ENCODE measurements around the gene C1QTNF4. TPM values are rescaled to one million over a fixed set of nuclear protein-coding genes. Genes with fewer than 3 reads are reported as not detected.
"Not testable (repeated sequence)": the region's sequence is repeated elsewhere in the genome, so short reads cannot be mapped to it uniquely, and the experiment has no call there.

C1QTNF4 gene
- total RNA-seq, result 5.0 TPM

DNA sequence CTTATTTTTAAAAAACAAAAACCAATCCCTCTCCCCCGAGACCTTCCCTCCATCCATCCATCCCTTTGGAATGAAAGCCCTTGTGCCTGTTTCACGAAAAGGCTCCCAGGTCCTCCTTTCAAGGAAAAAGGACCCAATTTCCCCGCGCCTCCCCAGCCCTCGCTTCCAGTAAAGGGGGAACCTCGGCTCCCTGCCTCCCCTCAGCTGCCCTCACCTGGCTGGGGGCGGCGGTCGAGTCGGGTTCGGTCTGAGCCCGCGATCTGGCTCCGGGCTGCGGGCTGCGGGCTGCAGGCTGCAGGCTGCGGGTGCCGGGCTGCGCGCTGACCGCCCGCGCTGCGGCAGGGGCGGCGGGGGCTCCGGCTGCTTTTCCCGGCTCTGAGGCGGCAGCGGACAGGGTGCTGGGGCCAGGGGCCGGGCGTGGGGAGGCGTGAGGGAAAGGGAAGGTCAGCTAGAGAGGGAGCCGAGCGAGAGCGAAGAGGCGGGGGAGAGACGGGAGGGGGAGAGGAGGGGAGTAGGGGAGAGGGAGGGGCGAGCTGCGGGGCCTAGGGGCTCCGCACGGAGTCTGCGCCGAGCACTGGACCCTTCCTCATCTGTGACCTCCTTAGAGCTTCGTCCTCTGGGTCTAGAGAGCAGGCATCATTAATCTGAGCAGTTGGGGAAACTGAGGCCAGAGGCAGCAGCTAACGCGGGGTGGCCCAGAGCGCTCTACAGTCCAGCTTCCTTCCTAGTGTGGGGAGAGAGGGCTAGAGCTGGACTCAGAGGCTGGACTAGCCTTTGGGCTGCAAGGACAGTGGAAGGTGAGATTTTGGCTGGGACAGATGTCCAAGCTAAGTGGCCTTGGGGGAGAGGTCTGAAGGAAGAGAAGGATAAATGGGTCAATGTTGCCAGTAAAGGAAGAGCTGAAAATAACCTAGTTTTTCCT is at the start of gene C1QTNF4:
Gene C1QTNF4, minus strand, starts transcription at position 478 of the 922 bp plus-strand sequence. CDS start 3,601 bp downstream, outside the sequence.
- intact Hi-C loops (cut with DNase I), result loop anchor here (5.0 kb wide), 1 partner anchor 1437 kb away; no protein-coding TSS in a partner anchor
- ATAC-seq (no peak), DNase-seq (ENCODE audit: low spot score) (no peak)

DNA sequence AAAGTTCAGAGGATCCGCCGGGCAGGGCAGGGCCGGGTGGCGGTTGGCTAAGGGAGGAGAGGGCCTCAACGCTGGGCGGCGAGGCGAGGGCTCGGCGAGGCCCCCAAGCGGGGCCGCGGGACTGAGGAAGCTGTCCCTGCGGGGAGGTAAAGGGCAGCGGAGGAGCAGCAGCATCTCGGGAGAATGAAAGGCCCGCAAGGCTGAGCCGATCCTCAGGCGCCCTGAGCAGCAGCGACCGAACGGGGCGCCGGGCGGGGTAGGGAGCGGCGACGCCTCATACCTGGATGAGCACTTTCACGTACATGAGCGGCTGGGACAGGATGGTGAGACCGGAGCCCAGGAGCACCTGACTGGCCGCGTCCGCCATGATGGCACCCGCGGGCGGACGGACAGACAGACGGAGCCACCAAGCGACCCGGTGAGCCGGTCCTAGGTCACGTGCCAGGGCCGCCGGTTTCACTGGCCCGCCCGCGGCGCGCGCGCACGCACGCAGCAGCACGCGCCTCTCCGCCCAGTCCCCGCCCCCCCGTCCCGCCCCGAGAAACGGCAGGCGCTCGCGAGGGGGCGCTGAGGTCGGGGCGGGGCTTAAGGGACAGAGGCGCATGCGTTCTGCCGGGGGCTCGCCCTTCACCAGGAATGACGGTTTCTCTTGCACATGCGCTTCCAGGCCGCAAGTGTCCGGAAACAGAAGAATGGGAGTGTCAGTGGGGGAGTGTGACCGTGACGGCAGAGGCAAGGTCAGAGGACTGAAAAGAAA is 48.1 kb upstream of the C1QTNF4 start, which contains the start of gene MTCH2:
Gene MTCH2, minus strand, starts transcription at position 461 of the 757 bp plus-strand sequence. Its CDS starts 94 bp downstream, at position 367.
- ATAC-seq (peak; percentile 98), DNase-seq (ENCODE audit: low spot score) (peak; percentile 98)
- intact Hi-C loops (cut with DNase I), result no loop called here

DNA sequence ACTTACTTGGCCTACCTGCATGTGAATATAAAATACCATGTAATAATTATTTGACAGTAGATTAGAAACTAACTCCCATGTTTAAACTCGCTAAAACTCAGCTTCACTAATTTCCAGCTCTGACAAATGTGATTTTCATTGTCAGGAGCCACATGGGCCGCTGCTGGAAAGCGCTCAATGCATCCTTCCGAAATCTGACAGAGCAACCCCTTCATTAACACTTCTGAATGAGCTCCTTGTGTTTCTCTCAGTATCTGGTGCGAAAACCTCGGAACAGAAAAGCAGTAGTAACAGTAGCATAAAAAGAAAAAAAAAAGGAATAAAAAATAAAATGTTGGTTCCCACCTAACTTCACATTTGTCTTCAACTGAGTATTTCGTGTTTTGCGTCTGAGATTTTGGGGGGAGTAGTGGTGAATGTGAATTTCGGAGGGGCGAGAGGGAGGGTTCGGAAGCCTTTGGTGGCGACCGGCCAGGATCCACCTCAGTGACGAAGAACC is 47.4 kb upstream of the C1QTNF4 start:
- intact Hi-C loops (cut with DNase I), result no loop called here
- DNase-seq (ENCODE audit: low spot score) (no peak), ATAC-seq (no peak)

DNA sequence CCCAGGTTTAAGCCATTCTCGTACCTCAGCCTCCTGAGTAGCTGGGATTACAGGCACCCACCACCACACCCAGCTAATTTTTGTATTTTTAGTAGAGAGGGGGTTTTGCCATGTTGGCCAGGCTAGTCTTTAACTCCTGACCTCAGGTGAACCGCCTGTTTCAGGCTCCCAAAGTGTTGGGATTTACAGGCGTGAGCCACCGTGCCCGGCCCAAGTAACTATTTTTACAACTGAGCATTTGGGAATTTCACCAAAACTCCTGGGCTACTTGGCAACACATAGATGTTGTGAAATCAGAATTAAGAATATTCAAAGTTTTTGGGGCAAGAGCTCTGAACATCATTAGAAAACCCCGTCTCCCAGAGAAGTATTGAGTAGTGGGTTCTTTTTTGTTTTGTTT is 46.3 kb upstream of the C1QTNF4 start:
- intact Hi-C loops (cut with DNase I); DNase-seq (ENCODE audit: low spot score); ATAC-seq: not testable (repeated sequence)

DNA sequence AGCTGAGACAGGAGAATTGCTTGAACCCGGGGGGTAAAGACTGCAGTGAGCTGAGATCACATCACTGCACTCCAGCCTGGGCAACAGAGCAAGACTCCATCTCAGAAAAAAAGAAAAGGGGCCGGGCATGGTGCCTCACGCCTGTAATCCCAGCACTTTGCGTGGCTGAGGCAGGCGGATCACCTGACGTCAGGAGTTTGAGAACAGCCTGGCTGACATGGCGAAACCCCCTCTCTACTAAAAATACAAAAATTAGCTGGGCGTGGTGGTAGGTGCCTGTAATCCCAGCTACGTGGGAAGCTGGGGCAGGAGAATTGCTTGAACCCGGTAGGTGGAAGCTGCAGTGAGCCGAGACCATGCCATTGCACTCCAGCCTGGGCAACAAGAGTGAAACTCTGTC is 42.1 kb upstream of the C1QTNF4 start:
- ATAC-seq; intact Hi-C loops (cut with DNase I); DNase-seq (ENCODE audit: low spot score): not testable (repeated sequence)

DNA sequence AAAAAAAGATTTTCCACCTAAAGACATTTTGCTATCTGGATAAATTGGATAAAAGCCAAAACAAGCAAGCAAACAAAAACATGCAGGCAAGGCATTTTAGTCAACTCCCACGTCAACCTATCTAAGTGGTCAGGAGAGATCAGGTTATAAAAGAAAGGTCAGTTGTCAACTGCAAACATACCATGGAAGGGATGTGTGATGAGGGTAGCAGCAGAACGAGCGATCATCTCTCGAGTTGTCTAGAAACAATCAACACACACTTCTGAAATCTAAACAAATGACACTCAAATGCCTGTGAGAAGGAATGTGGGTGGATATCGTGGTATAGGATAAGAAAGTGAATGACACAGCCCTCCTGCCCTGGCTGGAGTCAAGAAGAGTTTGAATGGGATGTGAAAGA is 37.3 kb upstream of the C1QTNF4 start:
- no peak for DNase-seq (ENCODE audit: low spot score)
- no peak for ATAC-seq
- intact Hi-C loops (cut with DNase I), result no loop called here

DNA sequence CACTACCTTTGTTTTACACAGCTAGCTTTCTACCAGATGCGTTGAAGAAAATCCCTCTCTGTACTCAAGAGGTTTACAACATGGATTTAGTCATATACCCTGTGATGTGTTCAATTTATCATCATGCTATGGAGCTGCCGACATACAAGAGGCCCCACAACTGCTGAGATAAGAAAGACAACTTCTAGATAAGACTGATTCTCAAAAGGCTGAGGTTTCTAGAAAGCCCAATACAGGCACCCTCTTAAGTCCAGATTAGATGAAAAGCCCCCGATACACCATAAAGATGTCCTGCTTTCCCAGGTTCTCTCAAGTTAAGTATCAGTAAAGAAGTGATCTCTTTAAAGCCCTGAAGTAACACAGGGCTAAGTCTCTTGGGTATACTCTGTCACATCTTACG is 33.8 kb upstream of the C1QTNF4 start:
- ATAC-seq (no peak), DNase-seq (ENCODE audit: low spot score) (no peak)
- intact Hi-C loops (cut with DNase I), result no loop called here

DNA sequence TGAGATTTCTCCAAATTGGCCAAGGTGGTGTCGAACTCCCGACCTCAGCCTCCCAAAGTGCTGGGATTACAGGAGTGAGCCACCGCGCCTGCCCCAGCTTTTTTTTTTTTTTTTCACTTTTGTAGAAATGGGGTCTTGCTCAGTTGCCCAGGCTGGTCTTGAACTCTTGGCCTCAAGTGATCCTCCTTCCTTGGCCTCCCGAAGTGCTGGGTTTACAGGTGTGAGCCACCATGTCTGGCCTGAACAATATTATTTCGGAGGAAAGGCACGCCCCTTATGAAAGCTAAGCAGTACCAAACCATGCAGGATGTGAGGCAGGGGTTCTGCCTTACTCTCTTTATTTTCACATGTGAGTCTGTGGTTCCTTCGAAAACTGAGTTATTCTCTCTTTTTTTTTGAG is 32.0 kb upstream of the C1QTNF4 start:
- ATAC-seq (no peak), DNase-seq (ENCODE audit: low spot score) (no peak)
- intact Hi-C loops (cut with DNase I), result no loop called here

DNA sequence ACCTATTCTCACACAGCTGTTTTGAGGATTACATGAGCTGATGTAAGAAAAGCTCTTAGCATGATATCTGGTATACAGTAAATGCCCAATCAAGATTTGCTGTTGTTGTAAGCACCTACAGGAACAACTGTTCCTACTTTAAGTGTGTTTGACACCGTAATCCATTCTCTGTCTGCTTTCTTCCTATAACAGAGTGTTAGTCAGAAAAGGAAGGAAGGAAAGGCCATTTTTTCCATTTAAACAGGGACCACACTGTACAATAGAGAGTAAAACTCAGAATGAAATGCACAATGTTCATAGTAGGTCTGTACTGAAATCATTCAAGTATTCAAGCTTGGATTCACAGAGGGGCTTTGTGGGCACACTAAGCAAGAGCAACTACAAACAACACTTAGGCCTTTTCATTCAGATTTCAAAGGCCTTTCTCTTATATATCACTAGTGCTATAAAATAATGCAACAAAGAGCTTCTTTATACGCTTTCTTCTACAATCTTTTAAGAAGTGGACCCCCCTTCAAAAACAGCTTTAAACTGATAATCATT is 26.7 kb upstream of the C1QTNF4 start:
- no peak for DNase-seq (ENCODE audit: low spot score)
- ATAC-seq, result no peak
- intact Hi-C loops (cut with DNase I), result no loop called here

DNA sequence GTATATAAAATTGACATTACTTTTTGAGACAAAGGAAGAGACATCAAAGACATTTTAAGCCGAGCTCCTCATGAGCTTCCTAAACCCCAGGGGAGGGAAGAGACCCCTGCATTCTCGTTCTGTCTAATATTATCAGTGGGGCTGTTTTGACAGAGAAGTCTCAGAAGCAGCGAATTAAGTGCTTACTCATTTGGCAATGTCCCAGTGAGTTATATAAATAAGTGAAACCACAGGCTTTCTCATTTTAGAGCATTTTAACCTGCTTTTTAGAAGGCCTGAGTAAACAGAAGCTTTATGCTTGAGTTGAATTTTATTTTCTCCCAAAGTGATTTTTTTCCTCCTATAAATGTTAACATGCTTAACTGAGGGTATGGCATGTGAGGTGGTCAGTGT is 23.2 kb upstream of the C1QTNF4 start:
- no peak for DNase-seq (ENCODE audit: low spot score)
- ATAC-seq, result no peak
- intact Hi-C loops (cut with DNase I), result no loop called here

DNA sequence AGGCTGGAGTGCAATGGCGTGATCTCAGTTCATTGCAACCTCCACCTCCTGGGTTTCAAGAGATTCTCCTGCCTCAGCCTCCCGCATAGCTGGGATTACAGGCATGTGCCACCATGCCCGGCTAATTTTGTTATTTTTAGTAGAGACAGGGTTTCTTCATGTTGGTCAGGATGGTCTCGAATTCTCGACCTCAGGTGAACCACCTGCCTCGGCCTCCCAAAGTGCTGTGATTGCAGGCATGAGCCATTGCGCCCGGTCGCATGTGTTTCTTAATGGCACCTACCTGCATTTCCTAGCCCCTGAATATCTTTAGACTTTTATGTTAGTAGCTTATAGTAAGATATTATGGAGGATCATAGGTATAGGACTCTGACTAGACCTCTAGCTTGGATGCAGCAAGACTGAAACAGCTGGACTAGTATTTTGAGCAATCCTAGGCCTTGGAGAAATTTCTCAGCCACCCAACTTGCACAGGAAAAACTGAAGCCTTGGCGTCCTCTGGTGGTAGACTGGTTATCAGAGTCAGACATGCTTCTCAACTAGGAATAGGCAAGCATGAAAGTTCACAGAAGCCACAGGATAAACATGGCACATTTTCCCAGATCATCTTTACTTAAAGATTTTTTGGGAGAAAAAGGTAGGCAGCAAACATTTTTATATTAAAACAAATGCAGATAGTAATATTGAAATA is 22.7 kb upstream of the C1QTNF4 start:
- DNase-seq (ENCODE audit: low spot score), result peak; percentile 72
- intact Hi-C loops (cut with DNase I), result no loop called here
- ATAC-seq, result peak; percentile 93

DNA sequence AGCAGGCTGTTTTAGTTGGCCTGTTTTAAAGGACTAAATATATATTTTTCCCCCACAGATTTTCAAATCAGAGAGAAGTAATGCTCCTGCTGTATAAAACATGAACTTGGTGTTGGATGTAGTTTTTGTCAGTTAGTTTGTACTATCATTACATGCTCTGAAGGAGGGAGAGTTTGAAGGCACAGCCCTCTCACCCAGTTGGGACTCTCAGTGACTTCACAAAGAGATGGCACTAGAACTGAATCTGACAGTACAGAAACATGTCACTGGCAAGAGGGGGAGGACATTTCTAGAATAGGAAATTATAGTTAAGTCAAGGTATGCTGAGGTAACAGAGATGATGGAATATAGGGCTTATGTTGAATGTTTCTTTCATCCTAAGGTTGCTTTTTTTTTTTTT is 21.0 kb upstream of the C1QTNF4 start:
- intact Hi-C loops (cut with DNase I), result no loop called here
- DNase-seq (ENCODE audit: low spot score), result no peak
- ATAC-seq, result no peak

DNA sequence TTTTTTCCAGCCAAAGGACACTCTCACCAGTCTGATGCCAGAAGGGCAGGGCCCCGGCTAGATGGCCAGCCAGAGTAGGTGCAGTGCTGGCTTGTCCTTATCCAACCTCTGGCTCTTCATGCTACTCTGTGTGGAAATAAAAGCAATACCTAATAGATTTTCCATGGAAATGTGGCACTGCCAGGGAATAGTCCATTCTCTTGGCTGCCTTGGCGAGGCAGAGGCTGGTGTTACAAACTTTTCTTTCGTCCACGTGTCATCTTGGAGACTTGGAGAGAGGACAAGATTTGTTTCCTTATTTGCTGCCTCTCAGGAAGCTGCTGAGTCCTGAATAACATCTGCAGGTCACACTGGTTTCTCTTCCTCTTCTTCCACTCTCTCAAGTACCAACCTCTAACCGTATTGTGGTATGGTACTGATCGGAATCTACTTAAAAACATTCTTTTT is 17.2 kb upstream of the C1QTNF4 start:
- peak; percentile 48 for ATAC-seq
- intact Hi-C loops (cut with DNase I), result no loop called here
- no peak for DNase-seq (ENCODE audit: low spot score)

DNA sequence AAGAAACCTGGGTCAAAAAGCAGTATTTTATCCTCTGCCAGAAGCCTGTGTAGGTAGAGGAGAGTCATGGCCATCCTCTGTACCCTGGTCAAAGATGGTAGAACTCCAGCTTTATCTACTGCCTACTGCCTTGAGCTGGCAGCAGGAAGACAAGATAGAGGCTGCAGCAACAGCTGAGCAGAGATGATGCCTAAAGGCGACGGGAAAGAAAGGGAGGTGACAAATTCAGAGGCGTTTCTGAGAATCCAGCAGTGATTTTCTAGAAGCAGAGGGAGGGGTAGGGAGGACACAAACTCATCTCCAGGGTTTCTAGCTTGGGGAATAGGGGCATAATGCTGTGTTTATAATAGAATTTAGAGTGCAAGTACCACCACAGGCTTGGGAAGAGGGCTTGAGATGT is 15.5 kb upstream of the C1QTNF4 start:
- DNase-seq (ENCODE audit: low spot score), result no peak
- intact Hi-C loops (cut with DNase I), result no loop called here
- no peak for ATAC-seq

DNA sequence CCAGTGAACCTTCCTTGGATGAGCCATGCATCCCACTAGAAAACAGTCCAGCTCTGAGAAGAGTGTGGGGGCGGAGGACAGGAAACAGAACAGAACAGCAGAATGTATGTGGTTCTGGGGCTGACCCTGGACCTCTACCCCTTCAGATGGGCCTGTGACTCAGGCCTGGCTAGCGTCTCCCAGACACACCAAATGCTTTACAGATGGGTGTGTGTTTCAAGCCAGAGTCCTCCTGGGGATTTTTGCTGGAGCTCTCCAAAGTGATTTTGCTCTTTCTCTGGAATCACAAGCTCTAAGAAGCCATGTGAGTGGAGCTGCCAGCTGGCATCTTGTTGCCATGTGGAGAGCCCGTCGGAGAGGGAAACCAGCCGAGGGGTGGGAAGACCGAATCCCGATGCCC is 13.2 kb upstream of the C1QTNF4 start:
- ATAC-seq, result peak; percentile 91
- intact Hi-C loops (cut with DNase I), result no loop called here
- no peak for DNase-seq (ENCODE audit: low spot score)

DNA sequence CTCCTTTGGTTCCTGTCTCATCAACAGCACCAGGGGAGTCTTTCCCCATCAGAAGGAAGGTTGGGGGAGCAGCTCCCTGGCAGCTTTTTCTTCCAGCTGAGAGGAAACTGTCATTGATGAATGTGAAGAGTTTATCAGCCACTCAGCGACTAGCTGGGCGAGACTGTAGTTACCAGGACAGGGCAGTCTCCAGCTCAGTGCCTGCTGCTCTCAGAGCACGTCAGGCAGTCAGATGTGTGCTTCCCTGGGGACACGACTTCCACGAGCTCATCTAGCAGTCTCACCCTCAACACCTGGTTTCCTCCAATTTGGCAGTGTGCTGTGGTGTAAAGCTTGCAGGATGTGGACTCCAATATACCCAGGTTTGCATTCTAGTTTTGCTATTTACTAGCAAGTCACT is 12.5 kb upstream of the C1QTNF4 start:
- no peak for DNase-seq (ENCODE audit: low spot score)
- intact Hi-C loops (cut with DNase I), result no loop called here
- ATAC-seq, result peak; percentile 70

DNA sequence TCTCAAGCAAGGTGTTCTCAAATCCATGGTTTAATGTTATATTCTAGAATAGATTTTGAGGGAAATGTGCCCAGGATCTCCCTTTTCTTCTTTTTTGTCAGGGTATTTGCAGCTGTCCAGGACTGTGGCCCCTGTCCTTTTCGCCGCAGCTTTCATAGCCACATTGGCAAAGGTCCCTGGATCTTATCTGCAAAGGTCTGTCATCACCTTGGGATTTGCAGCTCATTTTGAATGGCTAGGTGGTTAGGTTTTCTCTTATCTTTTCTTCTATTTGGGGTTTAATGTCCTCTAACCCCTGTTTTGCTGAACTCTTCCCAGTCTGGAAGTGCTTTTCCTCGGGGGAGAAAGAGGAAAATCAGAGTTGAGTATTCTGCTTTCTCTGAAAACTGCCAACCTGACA is 11.7 kb upstream of the C1QTNF4 start:
- DNase-seq (ENCODE audit: low spot score) (no peak), ATAC-seq (no peak)
- intact Hi-C loops (cut with DNase I), result no loop called here

DNA sequence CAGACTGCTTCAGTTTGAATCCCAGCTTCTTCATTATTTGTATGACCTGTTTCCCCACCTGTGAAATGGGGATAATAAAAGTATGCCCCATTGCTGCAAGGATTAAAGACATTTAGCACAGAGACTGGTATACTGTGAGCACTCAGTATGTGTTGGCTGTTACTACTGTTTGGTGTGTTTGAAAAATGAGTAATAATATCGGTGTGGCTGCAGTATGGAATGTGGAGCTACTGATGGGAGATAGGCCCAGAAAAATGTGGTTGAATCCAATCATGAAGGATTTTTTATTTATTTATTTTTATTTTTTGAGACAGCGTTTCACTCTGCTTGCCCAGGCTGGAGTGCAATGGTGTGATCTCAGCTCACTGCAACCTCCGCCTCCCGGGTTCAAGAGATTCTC is 9.1 kb upstream of the C1QTNF4 start:
- no peak for ATAC-seq
- no peak for DNase-seq (ENCODE audit: low spot score)
- intact Hi-C loops (cut with DNase I), result no loop called here

DNA sequence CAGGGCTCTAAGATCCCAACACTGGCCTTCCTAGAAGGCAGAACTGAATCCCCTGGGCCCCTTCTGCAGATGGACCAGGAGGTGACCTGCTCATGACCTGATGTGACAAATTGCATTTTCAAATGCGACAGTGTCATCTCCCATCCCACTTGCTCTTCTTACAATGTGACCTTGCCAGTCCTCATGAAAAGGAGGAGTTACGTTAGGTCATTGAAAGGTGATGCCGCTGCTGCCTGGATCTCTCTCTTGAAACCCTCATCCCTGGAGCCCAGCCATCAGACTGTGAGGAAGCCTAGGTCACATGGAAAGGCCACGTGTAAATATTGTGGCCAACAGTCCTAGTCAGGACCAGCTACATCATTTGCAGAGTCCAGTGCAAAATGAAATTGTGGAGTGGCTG is 5.7 kb upstream of the C1QTNF4 start:
- intact Hi-C loops (cut with DNase I), result no loop called here
- DNase-seq (ENCODE audit: low spot score) (no peak), ATAC-seq (peak; percentile 44)
